GM19035 (cell line): ENCODE data around the gene RRM1.
"Not testable (repeated sequence)": the region's sequence is repeated elsewhere in the genome, so short reads cannot be mapped to it uniquely, and the experiment has no call there.

Experiments used
- ATAC-seq: cut with Tn5 transposase; IDR thresholded peaks from one replicate; pipeline ENCODE4 v1.9.1; 2021; ENCODE audit not compliant: unreplicated experiment

Gene RRM1

GRCh38 chr11:4134806-4135205, 40.2 kb downstream of the RRM1 start:
- no peak for ATAC-seq

GRCh38 chr11:4138497-4138896, 43.9 kb downstream of the RRM1 start:
- no peak for ATAC-seq

GRCh38 chr11:4140067-4140636, 45.6 kb downstream of the RRM1 start:
- ATAC-seq = no peak

GRCh38 chr11:4146070-4146771, 51.6 kb downstream of the RRM1 start:
- ATAC-seq = no peak

GRCh38 chr11:4146772-4147098, 52.1 kb downstream of the RRM1 start:
- no peak for ATAC-seq

- ATAC-seq = no peak
Observed at GRCh38 chr11:4154503-4154902, 59.9 kb downstream of the RRM1 start.

GRCh38 chr11:4156571-4156970, 62.0 kb downstream of the RRM1 start:
- ATAC-seq = no peak

- not testable (repeated sequence) for ATAC-seq
Observed at GRCh38 chr11:4158818-4159217, 64.2 kb downstream of the RRM1 start.

- no peak for ATAC-seq
Observed at GRCh38 chr11:4161305-4161704, 66.7 kb downstream of the RRM1 start.

- ATAC-seq = no peak
Observed at GRCh38 chr11:4164884-4165590, 70.4 kb downstream of the RRM1 start.

GRCh38 chr11:4167292-4167691, 72.7 kb downstream of the RRM1 start:
- no peak for ATAC-seq

- no peak for ATAC-seq
Observed at GRCh38 chr11:4167758-4168157, 73.2 kb downstream of the RRM1 start.

- ATAC-seq = not testable (repeated sequence)
Observed at GRCh38 chr11:4175620-4176350, 81.2 kb downstream of the RRM1 start.

- ATAC-seq = no peak
Observed at GRCh38 chr11:4178813-4179662, 84.4 kb downstream of the RRM1 start.

- ATAC-seq = no peak
Observed at GRCh38 chr11:4180441-4181183, 86.0 kb downstream of the RRM1 start.

GRCh38 chr11:4181782-4182721, 87.5 kb downstream of the RRM1 start:
- ATAC-seq = peak; percentile 79

- no peak for ATAC-seq
Observed at GRCh38 chr11:4183410-4184057, 88.9 kb downstream of the RRM1 start.

GRCh38 chr11:4184163-4184916, 89.7 kb downstream of the RRM1 start:
- ATAC-seq = no peak
